Uterus (tissue), 4 donors: Measurements from ENCODE around the gene FHAD1. TPM values are rescaled to one million over a fixed set of nuclear protein-coding genes. Genes with fewer than 3 reads are reported as not detected.

Source experiments
- DNase-seq, 2 donors: peaks; one replicate each; pipeline ENCODE4 v3.0.0-alpha.2; 2019 to 2020
- H3K27ac ChIP-seq, 2 donors: fragments of 200-600 bp; sonication (generic); 1 replicate in 1 of 2; 2 replicates in 1 of 2; pipeline ENCODE4 v1.5.1; 2016 to 2018
- H3K27me3 ChIP-seq, 2 donors: fragments of 200-600 bp; sonication (generic); one replicate each; pipeline ENCODE4 v1.5.1; 2018 to 2019; ENCODE audit warnings: control low read depth in 1 of 2
- H3K36me3 ChIP-seq, 2 donors: fragments of 200-600 bp; sonication (generic); one replicate each; pipeline ENCODE4 v1.5.1; 2019; ENCODE audit warnings: control low read depth in 1 of 2
- H3K4me1 ChIP-seq, 2 donors: fragments of 200-600 bp; sonication (generic); one replicate each; pipeline ENCODE4 v1.5.1; 2018 to 2019; ENCODE audit warnings: control low read depth in 1 of 2
- H3K4me3 ChIP-seq, 2 donors: fragments of 200-600 bp; sonication (generic); 1 replicate in 1 of 2; 2 replicates in 1 of 2; pipeline ENCODE4 v1.5.1; 2018 to 2019; ENCODE audit warnings: mild to moderate bottlenecking in 1 of 2
- H3K9me3 ChIP-seq, 2 donors: fragments of 200-600 bp; sonication (generic); one replicate each; pipeline ENCODE4 v1.5.1; 2019; ENCODE audit warnings: control low read depth in 1 of 2
- POLR2A ChIP-seq, 2 donors: fragments of 450-650 bp; IDR thresholded peaks; one replicate each; pipeline ENCODE4 v1.6.1; 2016; ENCODE audit warnings: antibody characterized with exemption in 2 of 2, mild to moderate bottlenecking in 1 of 2, moderate library complexity in 1 of 2
- intact Hi-C: fragments of 100-400 bp; cut with DNase I; formaldehyde crosslinking; loops from one replicate; pipeline ENCODE4 v1.15.1; 2023; ENCODE audit warnings: low total_unique reads
- total RNA-seq, 4 donors: library from RNA; depleted of rRNA in 3 of 4; stranded (reverse); fragments of >200 nt in 3 of 4; gene quantifications; one replicate each; pipeline versions ENCODE4 v1.1.0 to v1.2.4, GENCODE V29; 2014 to 2023
- TF ChIP-seq, protein P1 (sequence below), 4 experiments: fragments of 200-600 bp in 2 of 4; fragments of 450-650 bp in 2 of 4; sonication (generic) in 2 of 4; IDR thresholded peaks; one replicate each; pipeline ENCODE4 v1.5.1; 2016 to 2019; ENCODE audit warnings: antibody characterized with exemption in 4 of 4, mild to moderate bottlenecking in 2 of 4, moderate library complexity in 1 of 4
- donor health status: DM: yes; HTN: yes; CAD: no.

Gene FHAD1
- total RNA-seq, 4 donors from 2014 or later, result 1.1 to 4.1 TPM; not detected in 2

DNA sequence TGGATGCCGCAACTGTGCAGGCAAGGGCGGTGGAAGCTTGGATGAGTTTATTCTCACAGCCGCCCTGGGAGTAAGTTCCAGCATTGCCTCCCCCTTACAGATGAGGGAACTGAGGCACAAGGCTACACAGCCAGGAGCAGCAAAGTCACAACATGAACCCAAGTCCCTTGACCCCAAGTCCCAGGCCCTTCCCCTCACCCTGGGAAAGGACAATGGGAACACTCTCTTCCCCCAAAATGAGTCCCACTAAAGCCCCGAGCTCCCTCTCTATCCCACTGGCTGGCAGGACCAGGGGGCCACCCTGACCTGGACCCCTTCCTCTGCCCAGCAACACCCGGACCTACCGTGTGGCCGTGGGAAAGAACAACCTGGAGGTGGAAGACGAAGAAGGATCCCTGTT is 195.1 kb downstream of the FHAD1 start:
- no peaks in the 10 kb centered on the region for H3K4me1 ChIP-seq
- TF ChIP-seq, protein P1, sequence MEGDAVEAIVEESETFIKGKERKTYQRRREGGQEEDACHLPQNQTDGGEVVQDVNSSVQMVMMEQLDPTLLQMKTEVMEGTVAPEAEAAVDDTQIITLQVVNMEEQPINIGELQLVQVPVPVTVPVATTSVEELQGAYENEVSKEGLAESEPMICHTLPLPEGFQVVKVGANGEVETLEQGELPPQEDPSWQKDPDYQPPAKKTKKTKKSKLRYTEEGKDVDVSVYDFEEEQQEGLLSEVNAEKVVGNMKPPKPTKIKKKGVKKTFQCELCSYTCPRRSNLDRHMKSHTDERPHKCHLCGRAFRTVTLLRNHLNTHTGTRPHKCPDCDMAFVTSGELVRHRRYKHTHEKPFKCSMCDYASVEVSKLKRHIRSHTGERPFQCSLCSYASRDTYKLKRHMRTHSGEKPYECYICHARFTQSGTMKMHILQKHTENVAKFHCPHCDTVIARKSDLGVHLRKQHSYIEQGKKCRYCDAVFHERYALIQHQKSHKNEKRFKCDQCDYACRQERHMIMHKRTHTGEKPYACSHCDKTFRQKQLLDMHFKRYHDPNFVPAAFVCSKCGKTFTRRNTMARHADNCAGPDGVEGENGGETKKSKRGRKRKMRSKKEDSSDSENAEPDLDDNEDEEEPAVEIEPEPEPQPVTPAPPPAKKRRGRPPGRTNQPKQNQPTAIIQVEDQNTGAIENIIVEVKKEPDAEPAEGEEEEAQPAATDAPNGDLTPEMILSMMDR (IDR thresholded peaks at IDR 0.05), result no peak
- TF ChIP-seq POLR2A (IDR thresholded peaks at IDR 0.05), result no peak
- H3K27me3 ChIP-seq, result no peaks in the 10 kb centered on the region
- H3K4me3 ChIP-seq, result no peak overlapping the region
- H3K36me3 ChIP-seq, result no peaks in the 10 kb centered on the region
- intact Hi-C loops, result no loop called here
- H3K27ac ChIP-seq, result no peak overlapping the region
- DNase-seq, result no peak
- no peaks in the 10 kb centered on the region for H3K9me3 ChIP-seq

DNA sequence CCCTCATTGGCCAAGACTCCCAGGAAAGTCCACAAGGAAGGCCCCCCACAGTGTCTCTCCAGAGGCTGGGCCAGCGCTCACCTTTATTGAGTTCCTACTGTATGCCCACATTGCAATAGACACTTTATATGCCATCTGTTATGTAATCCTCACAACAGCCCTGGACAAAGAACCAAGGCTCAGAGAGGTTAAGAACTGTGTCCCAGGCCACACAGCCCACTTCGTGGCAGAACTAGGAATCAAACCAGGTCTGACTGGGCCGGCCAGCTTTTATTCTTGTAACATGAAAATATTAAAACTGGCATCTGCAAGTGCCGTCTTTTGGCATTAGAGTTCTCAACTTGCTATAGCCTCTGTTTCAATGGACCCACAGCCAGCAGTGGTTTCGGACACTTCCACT is 195.7 kb downstream of the FHAD1 start:
- H3K4me3 ChIP-seq, result no peak overlapping the region
- intact Hi-C loops, result no loop called here
- no peaks in the 10 kb centered on the region for H3K36me3 ChIP-seq
- no peaks in the 10 kb centered on the region for H3K27me3 ChIP-seq
- TF ChIP-seq POLR2A (IDR thresholded peaks at IDR 0.05), result no peak
- TF ChIP-seq, protein P1 (IDR thresholded peaks at IDR 0.05), result no peak
- no peaks in the 10 kb centered on the region for H3K9me3 ChIP-seq
- no peaks in the 10 kb centered on the region for H3K4me1 ChIP-seq
- no peak overlapping the region for H3K27ac ChIP-seq
- no peak for DNase-seq

DNA sequence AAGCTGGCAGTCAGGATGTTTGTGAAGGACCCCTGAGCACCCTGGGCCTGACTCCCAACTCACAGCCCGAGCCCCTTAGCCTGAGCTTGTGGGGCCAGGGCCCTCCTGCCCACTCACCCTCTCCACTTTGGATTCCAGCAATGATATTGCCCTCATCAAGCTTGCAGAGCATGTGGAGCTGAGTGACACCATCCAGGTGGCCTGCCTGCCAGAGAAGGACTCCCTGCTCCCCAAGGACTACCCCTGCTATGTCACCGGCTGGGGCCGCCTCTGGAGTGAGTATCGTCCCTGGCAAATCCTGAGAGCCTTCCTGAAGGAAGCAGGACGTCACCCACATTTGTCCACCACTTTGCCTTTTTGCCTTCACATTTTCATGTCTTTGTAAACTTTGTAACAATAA is 196.3 kb downstream of the FHAD1 start:
- no peak for DNase-seq
- Histone ChIP-seq H3K4me1 (no peaks in the 10 kb centered on the region), H3K27ac (no peak overlapping the region), H3K36me3 (no peaks in the 10 kb centered on the region), H3K9me3 (no peaks in the 10 kb centered on the region), H3K27me3 (no peaks in the 10 kb centered on the region), H3K4me3 (no peak overlapping the region)
- TF ChIP-seq, protein P1 (IDR thresholded peaks at IDR 0.05), result no peak
- no peak for TF ChIP-seq POLR2A (IDR thresholded peaks at IDR 0.05)
- intact Hi-C loops, result no loop called here

DNA sequence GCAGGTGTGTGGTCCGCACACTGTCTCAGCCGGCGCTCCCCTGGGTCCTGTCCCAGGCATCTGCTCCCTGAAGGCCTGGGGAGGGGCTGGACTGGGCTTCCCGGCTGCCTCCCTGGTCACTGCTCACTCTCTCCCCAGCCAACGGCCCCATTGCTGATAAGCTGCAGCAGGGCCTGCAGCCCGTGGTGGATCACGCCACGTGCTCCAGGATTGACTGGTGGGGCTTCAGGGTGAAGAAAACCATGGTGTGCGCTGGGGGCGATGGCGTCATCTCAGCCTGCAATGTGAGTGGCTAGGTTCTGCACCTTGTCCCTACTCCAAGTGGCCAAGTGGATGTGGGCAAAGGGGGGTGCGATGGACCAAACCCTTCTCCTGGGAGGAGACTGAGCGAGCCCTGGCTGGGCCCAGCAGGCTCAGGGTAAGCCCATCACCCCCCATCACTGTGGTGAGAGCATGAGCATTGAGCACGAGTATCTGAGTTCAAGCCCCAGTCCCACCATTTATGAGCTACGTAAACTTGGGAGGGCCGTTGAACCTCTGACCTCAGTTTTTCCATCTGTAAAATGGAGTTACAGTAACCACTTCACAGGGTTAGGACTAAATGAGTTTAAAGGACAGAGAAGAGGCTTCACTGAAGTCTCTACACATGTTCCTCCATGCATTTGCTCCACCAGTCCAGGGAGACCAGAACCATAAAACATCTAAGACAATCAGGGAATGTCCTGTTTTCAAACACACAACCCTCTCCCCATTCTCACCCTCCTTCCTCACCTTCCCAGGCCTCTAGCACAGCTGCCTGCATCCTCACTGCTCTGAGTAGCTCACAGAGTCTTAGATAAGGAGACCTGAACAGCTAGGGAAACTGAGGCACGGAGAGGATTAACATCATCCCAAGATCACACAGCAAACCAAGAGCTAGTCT is 197.7 kb downstream of the FHAD1 start:
- H3K27ac ChIP-seq, result no peak overlapping the region
- intact Hi-C loops, result no loop called here
- no peaks in the 10 kb centered on the region for H3K36me3 ChIP-seq

More for the DNA sequence above, 197.7 kb downstream of the FHAD1 start:
- H3K9me3 ChIP-seq, result peaks cover 0 to 3% of the 10 kb centered on the region in 2 donors
- no peaks in the 10 kb centered on the region for H3K27me3 ChIP-seq
- H3K4me3 ChIP-seq, result no peak overlapping the region
- no peak for DNase-seq
- TF ChIP-seq, protein P1 (IDR thresholded peaks at IDR 0.05), result no peak
- TF ChIP-seq POLR2A (IDR thresholded peaks at IDR 0.05), result no peak
- H3K4me1 ChIP-seq, result no peaks in the 10 kb centered on the region
